Suprapubic skin (tissue), 4 donors: ENCODE results near the gene DHX40. TPM values are rescaled to one million over a fixed set of nuclear protein-coding genes. Genes with fewer than 3 reads are reported as not detected.

Experiments
- DNase-seq, 2 donors: peaks; one replicate each; pipeline ENCODE4 v3.0.0-alpha.2; 2019; ENCODE audit warnings: low spot score in 2 of 2
- H3K27ac ChIP-seq: fragments of 200-600 bp; sonication (generic); one replicate; pipeline ENCODE4 v1.5.1; 2019
- H3K27me3 ChIP-seq: fragments of 200-600 bp; sonication (generic); one replicate; pipeline ENCODE4 v1.5.1; 2019
- H3K36me3 ChIP-seq: fragments of 200-600 bp; sonication (generic); one replicate; pipeline ENCODE4 v1.5.1; 2019
- H3K4me1 ChIP-seq: fragments of 200-600 bp; sonication (generic); one replicate; pipeline ENCODE4 v1.5.1; 2019
- H3K4me3 ChIP-seq: fragments of 200-600 bp; sonication (generic); one replicate; pipeline ENCODE4 v1.5.1; 2019; ENCODE audit warnings: mild to moderate bottlenecking
- H3K9me3 ChIP-seq: fragments of 200-600 bp; sonication (generic); one replicate; pipeline ENCODE4 v1.5.1; 2019
- CTCF ChIP-seq, 2 donors: fragments of 200-600 bp in 1 of 2; fragments of 450-650 bp in 1 of 2; sonication (generic) in 1 of 2; IDR thresholded peaks; one replicate each; pipeline ENCODE4 v1.5.1; 2016 to 2019; ENCODE audit warnings: antibody characterized with exemption in 2 of 2, mild to moderate bottlenecking in 1 of 2, moderate library complexity in 1 of 2
- EP300 ChIP-seq: sonication (generic); formaldehyde crosslinking; IDR thresholded peaks from one replicate; pipeline ENCODE4 v1.6.1; 2017; ENCODE audit warnings: antibody characterized with exemption
- POLR2A ChIP-seq, 2 donors: fragments of 450-650 bp; IDR thresholded peaks; one replicate each; pipeline ENCODE4 v1.6.1; 2017; ENCODE audit warnings: antibody characterized with exemption in 2 of 2, mild to moderate bottlenecking in 2 of 2, moderate library complexity in 2 of 2
- POLR2AphosphoS5 ChIP-seq, 3 donors: sonication (generic); formaldehyde crosslinking; IDR thresholded peaks; one replicate each; pipeline ENCODE4 v1.6.1; 2017; ENCODE audit warnings: antibody characterized with exemption in 3 of 3
- WGBS: methylation state at CpG from one replicate; pipeline ENCODE4 v1.1.5; 2018; 5-methylcytosine and 5-hydroxymethylcytosine counted together
- total RNA-seq, 4 donors: library from RNA; depleted of rRNA; stranded (reverse); fragments of >200 nt; gene quantifications; one replicate each; pipeline ENCODE4 v1.1.0, GENCODE V29; 2016

The DHX40 gene
- total RNA-seq, 4 donors from 2014 or later, result 30.6 to 42.9 (median 37.4) TPM

GRCh38 chr17:59616253-59616920 lies 51.0 kb downstream of the DHX40 start:
- H3K4me3 ChIP-seq, result no peak overlapping the region
- no peak for TF ChIP-seq EP300
- no peak for TF ChIP-seq POLR2AphosphoS5 (IDR thresholded peaks at IDR 0.05)
- TF ChIP-seq POLR2A (IDR thresholded peaks at IDR 0.05), result no peak
- TF ChIP-seq CTCF (IDR thresholded peaks at IDR 0.05), result no peak
- H3K4me1 ChIP-seq, result peaks cover 20% of the 10 kb centered on the region
- H3K36me3 ChIP-seq, result no peaks in the 10 kb centered on the region
- DNase-seq, result no peak
- 92% methylated on average over 7 of the region's 7 CpGs for WGBS
- H3K27me3 ChIP-seq, result no peaks in the 10 kb centered on the region
- no peak overlapping the region for H3K27ac ChIP-seq
- no peaks in the 10 kb centered on the region for H3K9me3 ChIP-seq

- Histone ChIP-seq H3K27ac (no peak overlapping the region), H3K9me3 (no peaks in the 10 kb centered on the region), H3K27me3 (no peaks in the 10 kb centered on the region), H3K4me1 (peaks cover 29% of the 10 kb centered on the region), H3K36me3 (no peaks in the 10 kb centered on the region), H3K4me3 (no peak overlapping the region)
- DNase-seq, result no peak
- TF ChIP-seq CTCF (IDR thresholded peaks at IDR 0.05), result no peak
- no peak for TF ChIP-seq POLR2A (IDR thresholded peaks at IDR 0.05)
- TF ChIP-seq EP300, result no peak
- TF ChIP-seq POLR2AphosphoS5 (IDR thresholded peaks at IDR 0.05), result no peak
- 73% methylated on average over 1 of the region's 1 CpG for WGBS
Observed at GRCh38 chr17:59617156-59617732, 51.8 kb downstream of the DHX40 start.

GRCh38 chr17:59619035-59619297 lies 53.6 kb downstream of the DHX40 start:
- H3K36me3 ChIP-seq, result no peaks in the 10 kb centered on the region
- H3K9me3 ChIP-seq, result no peaks in the 10 kb centered on the region
- no peak for DNase-seq
- no peak for TF ChIP-seq CTCF (IDR thresholded peaks at IDR 0.05)
- TF ChIP-seq POLR2A (IDR thresholded peaks at IDR 0.05), result no peak
- TF ChIP-seq EP300, result no peak
- no peak for TF ChIP-seq POLR2AphosphoS5 (IDR thresholded peaks at IDR 0.05)
- 0% methylated on average over 10 of the region's 11 CpGs for WGBS
- H3K4me1 ChIP-seq, result peaks cover 46% of the 10 kb centered on the region
- peak overlapping the region; percentile 88 for H3K4me3 ChIP-seq
- H3K27me3 ChIP-seq, result no peaks in the 10 kb centered on the region
- H3K27ac ChIP-seq, result peak overlapping the region; percentile 97

GRCh38 chr17:59619298-59620063 lies 54.1 kb downstream of the DHX40 start, which contains the start of gene CLTC:
TSS of gene CLTC (plus strand) at chr17:59619895. CDS start at chr17:59620132, 237 bp downstream.
- no peaks in the 10 kb centered on the region for H3K36me3 ChIP-seq
- WGBS, result 0% methylated on average over 49 of the region's 65 CpGs

More at GRCh38 chr17:59619298-59620063, 54.1 kb downstream of the DHX40 start, which contains the start of gene CLTC:
- Histone ChIP-seq H3K27ac (peak within 1 kb of the TSS; percentile 97), H3K9me3 (no peaks in the 10 kb centered on the region), H3K4me1 (peaks cover 51% of the 10 kb centered on the region), H3K4me3 (peak within 1 kb of the TSS; percentile 88), H3K27me3 (no peaks in the 10 kb centered on the region)
- DNase-seq, result peak; percentile 95 to 96
- TF ChIP-seq CTCF (IDR thresholded peaks at IDR 0.05), result no peak
- peak; percentile 82 to 92 for TF ChIP-seq POLR2A (IDR thresholded peaks at IDR 0.05)
- TF ChIP-seq POLR2AphosphoS5 (IDR thresholded peaks at IDR 0.05), result peak; percentile 71 to 97 (median 86)
